GM12891 (cell line): Measurements from ENCODE around the gene ST6GAL2.

Source experiments
- DNase-seq: peaks from one replicate; pipeline ENCODE4 v3.0.0; 2011; ENCODE audit warnings: low spot score; ENCODE audit not compliant: insufficient read length
- FAIRE-seq: peaks from 2 replicates; lab custom pipeline; 2011; peaks lifted over from hg19 to GRCh38; lab: Jason Lieb, UNC
- PAX5 ChIP-seq: IDR thresholded peaks from 2 replicates; pipeline ENCODE4 v1.6.1; 2011; ENCODE audit warnings: low read length, moderate library complexity, mild to moderate bottlenecking; ENCODE audit not compliant: insufficient read depth, severe bottlenecking
- POLR2A ChIP-seq: IDR thresholded peaks from 2 replicates; pipeline ENCODE4 v1.6.1; 2011; ENCODE audit warnings: low read depth, low read length, control low read depth
- POLR2AphosphoS5 ChIP-seq: IDR thresholded peaks from 2 replicates; pipeline ENCODE4 v1.6.1; 2011; ENCODE audit warnings: low read depth, low read length, control low read depth
- POU2F2 ChIP-seq: IDR thresholded peaks from 2 replicates; pipeline ENCODE4 v1.6.1; 2011; ENCODE audit warnings: low read depth, mild to moderate bottlenecking, control low read depth, low read length, moderate library complexity
- SPI1 ChIP-seq: IDR thresholded peaks from 2 replicates; pipeline ENCODE4 v1.6.1; 2011; ENCODE audit warnings: low read depth, low read length, control low read depth
- TAF1 ChIP-seq: IDR thresholded peaks from 2 replicates; pipeline ENCODE4 v1.6.1; 2011; ENCODE audit warnings: low read depth, low read length, control low read depth

Gene ST6GAL2

DNA sequence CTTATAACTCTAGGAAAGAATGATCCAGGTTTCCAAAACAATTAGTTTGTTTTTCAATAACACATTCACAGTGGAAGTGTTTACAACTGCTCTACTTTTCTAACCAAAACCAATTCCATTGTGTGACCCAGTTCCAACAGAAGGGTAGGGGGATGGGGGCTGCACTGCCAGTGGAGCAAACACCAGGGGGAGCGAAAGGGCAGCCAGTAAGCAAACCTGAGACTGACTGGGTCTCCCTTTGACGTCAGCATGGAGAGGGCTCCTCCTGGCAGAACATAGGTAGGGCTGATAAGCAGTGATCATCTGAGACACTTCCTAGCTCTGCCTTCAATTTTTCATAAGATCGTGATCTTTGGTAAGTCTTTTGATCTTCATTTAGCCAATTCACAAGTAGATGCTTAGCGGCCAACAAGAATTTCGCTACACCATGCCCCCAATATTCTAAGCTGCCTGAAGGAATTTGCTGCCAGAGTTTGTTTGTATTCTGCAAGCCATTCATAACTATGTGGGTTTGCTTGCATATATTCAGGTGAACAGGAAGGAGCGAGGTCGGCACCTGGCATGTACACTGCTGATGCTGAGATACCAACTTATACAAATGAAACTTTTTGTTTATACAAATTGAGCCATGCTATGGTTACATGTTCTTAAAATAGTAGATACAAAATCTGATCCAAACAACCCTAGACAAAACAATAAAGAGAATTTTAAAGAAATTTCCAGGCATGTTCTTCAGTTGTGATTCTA is 45.9 kb downstream of the ST6GAL2 start:
- no peak for FAIRE-seq
- TF ChIP-seq POLR2AphosphoS5 (no peak), SPI1 (no peak), POLR2A (no peak), POU2F2 (no peak), PAX5 (no peak), TAF1 (no peak)
- DNase-seq, result no peak

DNA sequence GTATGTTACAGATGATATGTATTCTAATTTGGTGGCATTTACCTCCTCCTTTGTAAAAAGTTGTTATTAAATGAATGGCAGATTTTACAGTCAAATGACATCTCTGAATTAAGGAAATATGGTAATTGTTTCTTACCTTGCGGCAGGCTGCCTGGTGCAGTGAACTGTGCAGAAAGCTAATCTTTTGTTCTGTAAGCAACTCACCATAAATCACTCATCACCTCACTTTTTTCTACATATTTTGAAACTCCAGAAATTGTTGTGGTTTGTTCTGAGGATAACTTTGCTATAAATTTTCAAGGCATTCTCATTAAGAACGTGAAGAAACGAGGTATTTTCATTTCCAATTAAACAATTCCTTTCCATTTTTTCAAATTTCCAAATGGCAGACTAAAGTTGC is 52.7 kb downstream of the ST6GAL2 start:
- no peak for TF ChIP-seq PAX5
- no peak for TF ChIP-seq SPI1
- no peak for TF ChIP-seq POLR2AphosphoS5
- no peak for TF ChIP-seq POLR2A
- TF ChIP-seq TAF1, result no peak
- no peak for TF ChIP-seq POU2F2
- DNase-seq (no peak), FAIRE-seq (no peak)

DNA sequence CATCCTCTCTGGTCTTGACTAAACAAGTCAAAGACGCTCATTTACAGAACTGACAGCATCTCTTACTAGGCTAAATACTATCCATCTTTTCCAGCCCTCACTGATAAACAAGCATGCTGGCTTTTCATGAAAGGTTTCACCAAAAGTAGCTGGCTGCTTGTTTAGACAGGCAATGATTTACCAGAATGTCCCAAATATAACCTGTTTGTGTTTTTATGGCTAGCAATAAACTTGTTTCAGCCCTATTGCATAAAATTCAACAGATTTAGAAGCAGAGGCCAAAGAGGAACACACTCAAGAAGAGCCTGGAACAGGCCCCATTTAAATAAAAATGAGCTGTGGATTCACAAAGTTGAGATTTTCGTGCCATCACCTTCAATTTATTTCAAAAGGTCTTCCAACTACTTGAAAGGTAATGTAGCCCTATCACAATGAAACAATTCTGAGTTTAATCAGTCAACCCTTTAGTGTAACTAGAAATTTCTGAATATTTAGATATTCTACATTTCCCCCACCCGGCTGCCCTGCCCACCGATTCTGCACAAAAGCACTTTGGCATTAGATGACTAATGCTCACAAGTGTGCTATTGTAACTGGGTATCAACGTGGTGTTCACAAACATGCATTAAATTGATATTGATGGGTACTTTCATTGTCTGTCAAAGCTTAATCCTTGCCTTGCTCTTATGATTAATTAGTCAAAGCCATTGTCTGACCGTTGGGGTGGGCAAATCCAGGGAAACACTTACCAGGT is 54.0 kb downstream of the ST6GAL2 start:
- DNase-seq (no peak), FAIRE-seq (no peak)
- no peak for TF ChIP-seq TAF1
- TF ChIP-seq POLR2AphosphoS5, result no peak
- no peak for TF ChIP-seq POLR2A
- no peak for TF ChIP-seq SPI1
- TF ChIP-seq PAX5, result no peak
- TF ChIP-seq POU2F2, result no peak

DNA sequence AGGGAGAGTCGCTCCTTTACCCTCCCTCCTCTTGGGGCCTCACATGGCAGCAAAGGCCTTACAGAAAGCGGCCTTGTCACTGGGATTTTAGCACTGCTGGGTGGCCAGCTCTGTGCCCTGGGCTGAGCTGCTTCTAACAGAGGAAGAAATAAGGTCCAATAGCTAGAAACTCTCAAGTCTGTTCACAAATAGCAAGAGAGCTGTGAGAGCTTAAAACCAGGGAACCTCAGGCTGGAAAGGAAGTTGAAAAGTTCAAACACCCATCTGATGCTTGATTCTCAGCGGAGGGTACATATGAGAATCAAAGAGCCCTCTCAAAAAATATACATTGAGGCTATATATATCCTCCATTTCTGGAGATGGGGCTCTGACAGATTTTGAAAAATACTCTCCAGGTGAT is 54.7 kb downstream of the ST6GAL2 start:
- no peak for TF ChIP-seq POLR2A
- TF ChIP-seq POLR2AphosphoS5, result no peak
- no peak for TF ChIP-seq PAX5
- no peak for TF ChIP-seq SPI1
- no peak for TF ChIP-seq TAF1
- TF ChIP-seq POU2F2, result no peak
- FAIRE-seq (no peak), DNase-seq (no peak)

DNA sequence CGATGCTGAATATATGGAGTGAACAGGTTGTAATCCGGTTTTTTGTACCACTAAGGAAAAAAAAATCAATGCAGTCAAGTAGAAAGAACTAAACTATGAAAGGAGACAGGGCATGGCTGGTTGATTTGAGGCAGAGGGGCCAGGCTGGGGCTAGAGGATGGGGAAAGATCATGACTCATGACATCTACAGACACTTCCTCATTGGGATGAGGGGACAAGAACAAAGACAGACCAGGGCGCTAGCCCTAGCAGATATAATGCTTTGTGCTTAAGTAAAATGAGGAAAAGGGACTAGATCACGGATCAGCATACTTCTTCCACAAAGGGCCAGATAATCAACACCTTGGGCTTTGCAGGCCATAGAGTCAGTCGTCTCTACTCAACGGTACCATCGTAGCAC is 55.8 kb downstream of the ST6GAL2 start:
- DNase-seq (no peak), FAIRE-seq (no peak)
- no peak for TF ChIP-seq TAF1
- no peak for TF ChIP-seq POLR2A
- no peak for TF ChIP-seq PAX5
- no peak for TF ChIP-seq POU2F2
- no peak for TF ChIP-seq POLR2AphosphoS5
- TF ChIP-seq SPI1, result no peak

DNA sequence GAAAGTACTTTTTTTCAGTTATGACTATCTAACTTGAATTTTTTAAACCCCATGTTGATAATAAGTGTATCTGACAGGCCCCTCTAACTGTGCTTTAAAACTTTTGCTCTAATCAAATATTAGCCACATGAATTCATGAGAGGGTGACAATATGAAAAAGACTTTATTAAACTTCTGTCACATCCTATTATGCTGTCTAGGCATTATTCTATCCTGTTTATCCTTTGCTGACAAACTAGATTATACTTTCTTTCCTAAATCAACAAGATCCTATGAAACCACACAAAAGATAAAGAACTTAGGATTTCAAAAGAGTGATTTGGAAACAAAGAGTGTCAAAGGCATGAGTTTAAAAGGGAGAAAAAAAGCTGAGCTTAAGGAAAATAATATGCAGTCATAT is 57.8 kb downstream of the ST6GAL2 start:
- no peak for FAIRE-seq
- DNase-seq, result no peak
- no peak for TF ChIP-seq PAX5
- TF ChIP-seq POLR2A, result no peak
- no peak for TF ChIP-seq POU2F2
- no peak for TF ChIP-seq SPI1
- TF ChIP-seq TAF1, result no peak
- no peak for TF ChIP-seq POLR2AphosphoS5

DNA sequence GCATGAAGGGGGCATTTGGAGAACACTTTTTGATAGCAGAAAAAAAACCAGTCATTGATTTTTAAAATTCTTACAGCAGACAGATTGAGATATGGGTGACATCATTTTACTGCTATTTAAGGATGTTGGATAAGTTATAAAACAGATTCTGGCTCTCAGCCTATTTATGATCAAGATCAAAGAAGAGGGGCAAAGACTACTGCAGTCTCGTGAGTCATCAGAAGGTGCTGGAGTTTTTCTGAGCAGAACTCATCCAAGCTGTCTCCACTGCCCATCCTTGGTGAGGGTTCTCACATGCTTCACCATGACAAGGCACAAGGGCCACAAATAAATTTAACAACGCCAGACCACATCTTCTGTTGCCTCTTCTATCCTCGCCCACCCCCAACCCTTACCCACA is 58.8 kb downstream of the ST6GAL2 start:
- FAIRE-seq (no peak), DNase-seq (no peak)
- TF ChIP-seq POLR2A (no peak), PAX5 (no peak), TAF1 (no peak), SPI1 (no peak), POLR2AphosphoS5 (no peak), POU2F2 (no peak)

DNA sequence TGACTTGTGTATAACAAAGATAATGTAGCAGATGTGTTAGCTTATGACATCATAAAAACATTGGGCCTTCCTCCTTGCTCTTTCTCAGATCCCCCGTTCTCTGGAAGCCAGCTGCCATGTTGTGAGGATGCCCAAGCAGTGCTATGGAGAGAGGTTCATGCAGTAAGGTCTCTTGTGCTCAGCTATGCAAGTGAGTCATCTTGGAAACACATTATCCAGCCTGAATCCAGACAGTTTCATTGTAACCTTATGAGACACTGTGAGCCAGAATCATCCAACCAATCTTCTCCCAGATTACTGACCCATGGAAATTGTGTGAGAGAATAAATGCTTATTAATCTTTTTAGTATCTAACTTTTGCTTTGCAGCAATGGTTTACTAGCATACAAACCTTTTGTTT is 60.8 kb downstream of the ST6GAL2 start:
- DNase-seq, result no peak

DNA sequence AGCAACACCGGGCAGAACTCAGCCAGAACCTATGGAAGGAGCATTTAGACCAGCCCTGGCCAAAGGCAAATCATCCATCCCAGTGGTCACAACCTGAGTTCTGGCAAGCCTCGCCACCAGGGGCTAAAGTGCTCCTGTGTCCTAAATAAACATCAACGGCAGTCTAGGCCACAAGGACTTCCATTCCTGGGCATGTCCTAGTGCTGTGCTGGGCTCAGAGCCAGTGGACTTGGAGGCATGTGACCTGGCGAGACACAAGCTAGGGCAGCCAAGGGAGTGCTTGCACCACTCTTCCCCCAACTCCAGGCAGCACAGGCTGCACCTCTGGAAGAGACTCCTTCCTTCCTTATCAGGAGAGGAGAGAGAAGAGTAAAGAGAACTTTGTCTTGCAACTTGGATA is 69.0 kb downstream of the ST6GAL2 start:
- no peak for DNase-seq
- no peak for TF ChIP-seq POLR2A
- TF ChIP-seq POU2F2, result no peak
- TF ChIP-seq SPI1, result no peak
- no peak for TF ChIP-seq TAF1
- no peak for TF ChIP-seq PAX5
- no peak for TF ChIP-seq POLR2AphosphoS5
- FAIRE-seq, result no peak

More for the DNA sequence above, 60.8 kb downstream of the ST6GAL2 start:
- TF ChIP-seq SPI1 (no peak), POLR2A (no peak), PAX5 (no peak), TAF1 (no peak), POLR2AphosphoS5 (no peak), POU2F2 (no peak)
- no peak for FAIRE-seq
